Trophoblast cell (in vitro differentiated cells and primary cell): ENCODE results near the gene SH3BP5.

Experiments
- DNase-seq, 2 donors: peaks; one replicate each; pipeline ENCODE4 v3.0.0-alpha.2; 2016
- H2AFZ ChIP-seq: 2 replicates; pipeline ENCODE4 v1.6.1; 2013; ENCODE audit warnings: low read length, moderate library complexity, mild to moderate bottlenecking; ENCODE audit not compliant: insufficient read depth, poor library complexity
- H2AK5ac ChIP-seq: 2 replicates; pipeline ENCODE4 v1.6.1; 2013; ENCODE audit warnings: mild to moderate bottlenecking, low read length
- H2BK120ac ChIP-seq: 2 replicates; pipeline ENCODE4 v1.6.1; 2013; ENCODE audit warnings: low read length, mild to moderate bottlenecking, moderate library complexity; ENCODE audit not compliant: insufficient read depth, poor library complexity
- H2BK12ac ChIP-seq: 2 replicates; pipeline ENCODE4 v1.6.1; 2013; ENCODE audit warnings: mild to moderate bottlenecking, low read length, moderate library complexity
- H2BK5ac ChIP-seq: 2 replicates; pipeline ENCODE4 v1.6.1; 2013; ENCODE audit warnings: low read length, low read depth, moderate library complexity, mild to moderate bottlenecking; ENCODE audit not compliant: poor library complexity
- H3K14ac ChIP-seq: 2 replicates; pipeline ENCODE4 v1.6.1; 2013; ENCODE audit warnings: mild to moderate bottlenecking, low read length
- H3K18ac ChIP-seq: 2 replicates; pipeline ENCODE4 v1.6.1; 2013; ENCODE audit warnings: mild to moderate bottlenecking, low read length
- H3K23ac ChIP-seq: 2 replicates; pipeline ENCODE4 v1.6.1; 2013; ENCODE audit warnings: low read length
- H3K27ac ChIP-seq: 2 replicates; pipeline ENCODE4 v1.5.1; 2013; ENCODE audit warnings: low read depth, mild to moderate bottlenecking, inconsistent platforms, low read length, moderate library complexity
- H3K27me3 ChIP-seq: 2 replicates; pipeline ENCODE4 v1.6.1; 2013; ENCODE audit warnings: inconsistent platforms, mild to moderate bottlenecking, low read length, moderate library complexity; ENCODE audit not compliant: insufficient read depth
- H3K36me3 ChIP-seq, 2 experiments: 1 replicate in 1 of 2; 2 replicates in 1 of 2; pipeline ENCODE4 v1.6.1; 2013; ENCODE audit warnings: low read length in 2 of 2, mild to moderate bottlenecking in 2 of 2, moderate library complexity in 1 of 2; ENCODE audit not compliant: insufficient read depth in 2 of 2, control insufficient read depth in 1 of 2
- H3K4ac ChIP-seq: 2 replicates; pipeline ENCODE4 v1.6.1; 2013; ENCODE audit warnings: low read depth, mild to moderate bottlenecking, low read length, moderate library complexity
- H3K4me1 ChIP-seq, 2 experiments: 1 replicate in 1 of 2; 2 replicates in 1 of 2; pipeline ENCODE4 v1.6.1; 2013; ENCODE audit warnings: low read length in 2 of 2, mild to moderate bottlenecking in 2 of 2, moderate library complexity in 1 of 2; ENCODE audit not compliant: insufficient read depth in 2 of 2, control insufficient read depth in 1 of 2
- H3K4me2 ChIP-seq: 2 replicates; pipeline ENCODE4 v1.6.1; 2013; ENCODE audit warnings: inconsistent platforms, mild to moderate bottlenecking, low read length, moderate library complexity
- H3K4me3 ChIP-seq: 2 replicates; pipeline ENCODE4 v1.5.1; 2013; ENCODE audit warnings: mild to moderate bottlenecking, low read depth, low read length, inconsistent platforms
- H3K79me1 ChIP-seq: one replicate; pipeline ENCODE4 v1.6.1; 2013; ENCODE audit warnings: low read length
- H3K79me2 ChIP-seq: 2 replicates; pipeline ENCODE4 v1.6.1; 2013; ENCODE audit warnings: low read length, mild to moderate bottlenecking; ENCODE audit not compliant: control insufficient read depth, insufficient read depth, poor library complexity
- H3K9ac ChIP-seq: 2 replicates; pipeline ENCODE4 v1.6.1; 2013; ENCODE audit warnings: mild to moderate bottlenecking, low read length
- H3K9me3 ChIP-seq: 2 replicates; pipeline ENCODE4 v1.6.1; 2013; ENCODE audit warnings: low read depth, mild to moderate bottlenecking, control low read depth, inconsistent platforms, low read length; ENCODE audit not compliant: insufficient read depth
- H4K12ac ChIP-seq: 2 replicates; pipeline ENCODE4 v1.6.1; 2013; ENCODE audit warnings: low read depth, mild to moderate bottlenecking, low read length, moderate library complexity
- H4K8ac ChIP-seq: 2 replicates; pipeline ENCODE4 v1.6.1; 2013; ENCODE audit warnings: low read depth, mild to moderate bottlenecking, low read length, moderate library complexity
- H4K91ac ChIP-seq: one replicate; pipeline ENCODE4 v1.6.1; 2013; ENCODE audit warnings: low read depth, mild to moderate bottlenecking, low read length, moderate library complexity
- WGBS: extraction: QIAGEN DNeasy Blood & Tissue Kit; methylation state at CpG from one replicate; pipeline ENCODE4 v1.1.7; 2013; ENCODE audit warnings: missing lambda C conversion rate; ENCODE audit not compliant: insufficient read length, insufficient coverage; ENCODE audit errors: extremely low coverage; 5-methylcytosine and 5-hydroxymethylcytosine counted together

The SH3BP5 gene

DNA sequence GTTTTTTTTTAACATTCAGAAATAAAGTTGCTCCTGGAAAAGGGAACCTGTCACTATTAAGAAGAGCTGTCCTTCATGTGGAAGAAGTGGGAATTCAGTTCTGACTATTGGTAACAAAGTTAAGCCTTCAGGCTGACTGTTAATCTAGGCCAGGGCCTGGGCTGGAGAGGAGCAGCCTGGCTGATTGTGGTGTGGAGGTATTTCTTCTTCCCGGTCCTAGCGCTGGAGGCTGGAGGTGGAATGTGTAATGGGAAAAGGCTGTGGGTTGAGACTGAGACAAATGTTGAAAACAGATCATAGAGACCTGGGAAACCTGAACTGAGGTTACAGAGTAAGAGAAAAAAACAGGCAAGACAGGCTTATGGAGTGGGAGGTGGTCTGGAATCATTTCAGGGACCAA, 23.8 kb upstream of the SH3BP5 start:
- no peak overlapping the region for H3K18ac ChIP-seq
- H3K14ac ChIP-seq: no peak overlapping the region
- peak overlapping the region; percentile 9 for H2BK120ac ChIP-seq
- H3K9me3 ChIP-seq: peaks cover 5% of the 10 kb centered on the region
- H3K79me1 ChIP-seq: peaks cover 8% of the 10 kb centered on the region
- H2AK5ac ChIP-seq: no peak overlapping the region
- WGBS: no CpG with 5 or more reads among the region's 2 CpGs
- no peak overlapping the region for H3K4me3 ChIP-seq
- H3K4me1 ChIP-seq: peaks cover 4 to 9% of the 10 kb centered on the region in 2 experiments
- no peak overlapping the region for H4K8ac ChIP-seq
- H3K9ac ChIP-seq: no peak overlapping the region
- no peak overlapping the region for H3K4ac ChIP-seq
- H2BK12ac ChIP-seq: peak overlapping the region; percentile 13
- no peaks in the 10 kb centered on the region for H3K27me3 ChIP-seq
- peak overlapping the region; percentile 19 for H2BK5ac ChIP-seq
- H3K23ac ChIP-seq: no peak overlapping the region
- no peak overlapping the region for H3K4me2 ChIP-seq
- no peaks in the 10 kb centered on the region for H3K36me3 ChIP-seq
- H4K12ac ChIP-seq: no peak overlapping the region
- H3K27ac ChIP-seq: peak overlapping the region; percentile 84
- H2AFZ ChIP-seq: no peak overlapping the region
- no peaks in the 10 kb centered on the region for H3K79me2 ChIP-seq
- peak; percentile 41 to 59 for DNase-seq
- H4K91ac ChIP-seq: peak overlapping the region; percentile 22

DNA sequence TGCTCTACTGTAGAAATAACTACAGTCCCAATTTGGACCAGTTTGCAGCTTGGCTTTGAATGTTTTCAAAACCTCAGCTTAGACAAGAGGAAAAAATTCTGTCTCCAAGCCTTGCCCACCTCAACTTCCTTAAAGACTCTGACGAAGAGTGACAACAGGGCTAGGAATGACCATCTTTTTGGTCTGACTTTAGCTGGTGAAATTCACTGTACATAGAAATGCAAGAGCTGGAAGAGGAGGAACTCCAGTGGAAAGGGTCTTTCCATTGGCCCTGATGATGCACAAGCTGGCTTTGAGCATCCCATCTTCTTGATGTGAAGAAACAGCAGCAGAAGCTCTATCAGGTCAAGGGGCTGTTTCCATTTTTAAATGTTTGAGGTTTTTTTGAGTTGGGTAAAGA, 22.7 kb upstream of the SH3BP5 start:
- Histone ChIP-seq H3K36me3 (no peaks in the 10 kb centered on the region), H3K18ac (no peak overlapping the region), H4K91ac (no peak overlapping the region), H2AK5ac (no peak overlapping the region), H3K9ac (no peak overlapping the region), H3K27ac (peak overlapping the region; percentile 76), H2BK120ac (no peak overlapping the region), H4K12ac (no peak overlapping the region), H3K4me2 (no peak overlapping the region), H3K79me2 (no peaks in the 10 kb centered on the region), H3K27me3 (no peaks in the 10 kb centered on the region), H3K23ac (no peak overlapping the region), H3K79me1 (peaks cover 8% of the 10 kb centered on the region), H2BK5ac (no peak overlapping the region), H3K14ac (no peak overlapping the region), H3K4me3 (no peak overlapping the region), H2AFZ (no peak overlapping the region), H3K9me3 (peaks cover 7% of the 10 kb centered on the region), H3K4me1 (peaks cover 4 to 9% of the 10 kb centered on the region in 2 experiments), H2BK12ac (peak overlapping the region; percentile 2), H4K8ac (no peak overlapping the region), H3K4ac (no peak overlapping the region)
- WGBS: no CpG with 5 or more reads among the region's 1 CpG
- no peak for DNase-seq

DNA sequence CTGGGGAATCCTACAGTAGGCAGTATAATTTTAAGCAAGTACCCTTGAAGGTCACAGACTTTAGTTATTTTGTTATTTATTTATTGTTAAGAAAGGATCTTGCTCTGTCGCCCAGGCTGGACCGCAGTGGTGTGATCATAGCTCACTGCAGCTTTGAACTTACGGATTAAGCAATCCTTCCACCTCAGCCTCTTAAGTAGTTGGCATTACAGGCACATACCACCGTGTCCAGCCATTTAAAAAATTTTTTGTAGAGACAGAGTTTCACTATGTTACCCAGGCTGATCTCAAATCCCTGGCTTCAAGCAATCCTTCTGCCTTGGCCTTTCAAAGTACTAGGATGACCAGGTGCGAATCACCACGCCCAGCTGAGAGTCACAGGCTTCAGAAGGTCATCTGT, 22.1 kb upstream of the SH3BP5 start:
- Histone ChIP-seq H3K18ac (no peak overlapping the region), H2BK5ac (no peak overlapping the region), H4K8ac (no peak overlapping the region), H3K14ac (no peak overlapping the region), H3K4me3 (no peak overlapping the region), H3K36me3 (no peaks in the 10 kb centered on the region), H2AFZ (no peak overlapping the region), H3K23ac (no peak overlapping the region), H3K4me1 (peaks cover 4 to 9% of the 10 kb centered on the region in 2 experiments), H3K4ac (no peak overlapping the region), H3K9me3 (peaks cover 7% of the 10 kb centered on the region), H3K79me2 (no peaks in the 10 kb centered on the region), H3K27ac (no peak overlapping the region), H3K4me2 (no peak overlapping the region), H4K12ac (no peak overlapping the region), H2AK5ac (no peak overlapping the region), H2BK120ac (no peak overlapping the region), H4K91ac (no peak overlapping the region), H3K27me3 (no peaks in the 10 kb centered on the region), H2BK12ac (peak overlapping the region; percentile 60), H3K9ac (no peak overlapping the region), H3K79me1 (peaks cover 8% of the 10 kb centered on the region)
- DNase-seq: peak; percentile 58 to 77
- no CpG with 5 or more reads among the region's 6 CpGs for WGBS

DNA sequence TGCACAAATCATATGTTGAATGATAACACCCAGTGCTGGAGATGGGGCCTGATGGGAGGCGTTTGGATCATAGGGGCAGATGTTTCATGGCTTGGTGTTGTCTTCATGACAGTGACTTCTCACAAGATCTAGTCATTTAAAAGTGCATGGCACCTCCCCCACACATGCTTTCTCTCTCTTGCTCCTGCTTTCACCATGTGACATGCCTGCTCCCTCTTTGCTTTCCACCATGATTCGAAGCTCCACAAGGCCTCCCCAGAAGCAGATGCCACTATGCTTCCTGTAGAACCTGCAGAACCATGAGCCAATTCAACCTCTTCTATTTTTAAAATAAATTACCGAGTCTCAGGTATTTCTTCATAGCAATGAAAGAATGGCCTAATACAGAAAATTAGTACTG, 17.8 kb upstream of the SH3BP5 start:
- DNase-seq: no peak
- Histone ChIP-seq H3K27ac (no peak overlapping the region), H2AFZ (no peak overlapping the region), H3K4me3 (no peak overlapping the region), H3K4me1 (peaks cover 0 to 4% of the 10 kb centered on the region in 2 experiments), H4K91ac (no peak overlapping the region), H3K18ac (no peak overlapping the region), H4K8ac (no peak overlapping the region), H4K12ac (no peak overlapping the region), H2BK5ac (no peak overlapping the region), H2BK120ac (no peak overlapping the region), H3K4me2 (no peak overlapping the region), H2AK5ac (no peak overlapping the region), H3K36me3 (no peaks in the 10 kb centered on the region), H3K4ac (no peak overlapping the region), H3K9ac (no peak overlapping the region), H3K79me1 (peaks cover 8% of the 10 kb centered on the region), H3K23ac (no peak overlapping the region), H3K27me3 (no peaks in the 10 kb centered on the region), H3K14ac (peak overlapping the region; percentile 24), H3K79me2 (peaks cover 2% of the 10 kb centered on the region), H3K9me3 (peaks cover 7% of the 10 kb centered on the region), H2BK12ac (no peak overlapping the region)
- no CpG with 5 or more reads among the region's 3 CpGs for WGBS
